ENCODE measurements around the gene MBOAT7. TPM values are rescaled to one million over a fixed set of nuclear protein-coding genes. Genes with fewer than 3 reads are reported as not detected.
A peak's percentile ranks its signal among the peaks of the same experiment; 100 is the strongest.
"Not testable (repeated sequence)": the region's sequence is repeated elsewhere in the genome, so short reads cannot be mapped to it uniquely, and the experiment has no call there.

Gene MBOAT7
- total RNA-seq, 4 donors from 2014 or later = 85.8 to 370 (median 245) TPM

- H3K9me3 ChIP-seq, H3K27ac ChIP-seq, H3K4me3 ChIP-seq, H3K36me3 ChIP-seq, H3K27me3 ChIP-seq, H3K4me1 ChIP-seq: not testable (repeated sequence)
- DNase-seq = peak in 2 of 3 donors; percentile 47 to 49
Observed at GRCh38 chr19:54222474-54223276, 33.3 kb upstream of the MBOAT7 start, which contains the start of gene LILRB3. Gene LILRB3 (minus strand): TSS chr19:54223007. CDS start chr19:54222976, 31 bp downstream.

GRCh38 chr19:54221947-54222346 is 32.6 kb upstream of the MBOAT7 start:
- H3K27ac ChIP-seq, H3K4me3 ChIP-seq, H3K4me1 ChIP-seq, H3K27me3 ChIP-seq, H3K36me3 ChIP-seq, H3K9me3 ChIP-seq: not testable (repeated sequence)
- peak in 1 of 3 donors; percentile 42 for DNase-seq

GRCh38 chr19:54219702-54220101 is 30.3 kb upstream of the MBOAT7 start:
- H3K4me1 ChIP-seq, H3K27me3 ChIP-seq, H3K4me3 ChIP-seq, H3K9me3 ChIP-seq, H3K36me3 ChIP-seq, H3K27ac ChIP-seq: not testable (repeated sequence)
- peak in 2 of 3 donors; percentile 6 to 29 for DNase-seq

GRCh38 chr19:54218960-54219661 is 29.7 kb upstream of the MBOAT7 start:
- no peaks in the 10 kb centered on the region for H3K9me3 ChIP-seq
- H3K36me3 ChIP-seq = no peaks in the 10 kb centered on the region
- H3K27me3 ChIP-seq = no peaks in the 10 kb centered on the region
- no peak overlapping the region for H3K4me3 ChIP-seq
- peak in 1 of 3 donors; percentile 34 for DNase-seq
- no peak for TF ChIP-seq CTCF (IDR thresholded peaks at IDR 0.05)
- TF ChIP-seq POLR2A (IDR thresholded peaks at IDR 0.05) = no peak
- no peak overlapping the region for H3K27ac ChIP-seq
- no peaks in the 10 kb centered on the region for H3K4me1 ChIP-seq

GRCh38 chr19:54218259-54218658 is 28.9 kb upstream of the MBOAT7 start:
- no peaks in the 10 kb centered on the region for H3K36me3 ChIP-seq
- TF ChIP-seq POLR2A (IDR thresholded peaks at IDR 0.05) (no peak), CTCF (IDR thresholded peaks at IDR 0.05) (no peak)
- no peak overlapping the region for H3K4me3 ChIP-seq
- H3K4me1 ChIP-seq = no peaks in the 10 kb centered on the region
- no peaks in the 10 kb centered on the region for H3K27me3 ChIP-seq
- H3K27ac ChIP-seq = no peak overlapping the region
- no peaks in the 10 kb centered on the region for H3K9me3 ChIP-seq
- peak in 1 of 3 donors; percentile 40 for DNase-seq

GRCh38 chr19:54217517-54218247 is 28.3 kb upstream of the MBOAT7 start:
- not testable (repeated sequence) for H3K27me3 ChIP-seq, H3K36me3 ChIP-seq, H3K4me1 ChIP-seq, H3K9me3 ChIP-seq, H3K27ac ChIP-seq, H3K4me3 ChIP-seq
- peak in 1 of 3 donors; percentile 26 for DNase-seq

GRCh38 chr19:54216869-54217268 is 27.5 kb upstream of the MBOAT7 start:
- Histone ChIP-seq H3K9me3 (no peaks in the 10 kb centered on the region), H3K4me3 (no peak overlapping the region)

GRCh38 chr19:54214734-54215133 is 25.4 kb upstream of the MBOAT7 start:
- not testable (repeated sequence) for DNase-seq

More at GRCh38 chr19:54216869-54217268, 27.5 kb upstream of the MBOAT7 start:
- Histone ChIP-seq H3K4me1 (no peaks in the 10 kb centered on the region), H3K27me3 (no peaks in the 10 kb centered on the region), H3K36me3 (no peaks in the 10 kb centered on the region), H3K27ac (no peak overlapping the region)
- peak in 1 of 3 donors; percentile 42 for DNase-seq
- TF ChIP-seq POLR2A (IDR thresholded peaks at IDR 0.05) (no peak), CTCF (IDR thresholded peaks at IDR 0.05) (no peak)

GRCh38 chr19:54214217-54214616 is 24.8 kb upstream of the MBOAT7 start:
- H3K27me3 ChIP-seq, H3K9me3 ChIP-seq, H3K4me3 ChIP-seq, H3K27ac ChIP-seq, DNase-seq, H3K36me3 ChIP-seq: not testable (repeated sequence)
- H3K4me1 ChIP-seq = peaks cover 1 to 14% (median 6%) of the 10 kb centered on the region in 4 donors

More at GRCh38 chr19:54214734-54215133, 25.4 kb upstream of the MBOAT7 start:
- not testable (repeated sequence) for H3K27ac ChIP-seq, H3K4me3 ChIP-seq, H3K9me3 ChIP-seq, H3K27me3 ChIP-seq, H3K36me3 ChIP-seq, H3K4me1 ChIP-seq

Measured in Peyer's patch (tissue), 4 donors.